Neural progenitor cell (in vitro differentiated cells): Measurements from ENCODE around the gene RAPGEF2. TPM values are rescaled to one million over a fixed set of nuclear protein-coding genes. Genes with fewer than 3 reads are reported as not detected.

Experiments
- DNase-seq: peaks from one replicate; pipeline ENCODE4 v3.0.0-alpha.2; 2016; ENCODE audit warnings: low spot score
- H2AFZ ChIP-seq: fragments of 200-600 bp; sonication (generic); replicated peaks from 2 replicates; pipeline ENCODE4 v1.6.1; 2016; ENCODE audit warnings: antibody characterized with exemption
- H3F3A ChIP-seq: fragments of 200-600 bp; sonication (generic); 2 replicates; pipeline ENCODE4 v1.6.1; 2016; ENCODE audit warnings: antibody characterized with exemption, low read depth
- H3K27ac ChIP-seq: fragments of 200-600 bp; sonication (generic); 2 replicates; pipeline ENCODE4 v1.5.1; 2016; ENCODE audit warnings: mild to moderate bottlenecking
- H3K27me3 ChIP-seq: fragments of 200-600 bp; sonication (generic); 2 replicates; pipeline ENCODE4 v1.6.1; 2016; ENCODE audit warnings: mild to moderate bottlenecking, moderate library complexity
- H3K36me3 ChIP-seq: fragments of 200-600 bp; sonication (generic); 2 replicates; pipeline ENCODE4 v1.5.1; 2016
- H3K4me1 ChIP-seq: fragments of 200-600 bp; sonication (generic); 2 replicates; pipeline ENCODE4 v1.6.1; 2016; ENCODE audit warnings: mixed run types
- H3K4me2 ChIP-seq: fragments of 200-600 bp; sonication (generic); 2 replicates; pipeline ENCODE4 v1.6.1; 2016
- H3K4me3 ChIP-seq: fragments of 200-600 bp; sonication (generic); 2 replicates; pipeline ENCODE4 v1.5.1; 2016
- H3K79me2 ChIP-seq: fragments of 200-600 bp; sonication (generic); 2 replicates; pipeline ENCODE4 v1.6.1; 2016; ENCODE audit warnings: low read depth
- H3K9ac ChIP-seq: fragments of 200-600 bp; sonication (generic); 2 replicates; pipeline ENCODE4 v1.6.1; 2016
- H3K9me3 ChIP-seq: fragments of 200-600 bp; sonication (generic); 2 replicates; pipeline ENCODE4 v1.5.1; 2016; ENCODE audit warnings: low read depth
- H4K20me1 ChIP-seq: fragments of 200-600 bp; sonication (generic); 2 replicates; pipeline ENCODE4 v1.6.1; 2016; ENCODE audit warnings: low read depth
- H3K27ac Mint-ChIP-seq: 3 replicates; pipeline ENCODE4 v1.8.0; 2021; ENCODE audit warnings: mixed read lengths
- H3K27me3 Mint-ChIP-seq: 2 replicates; pipeline ENCODE4 v1.8.0; 2022; ENCODE audit warnings: low read depth, mild to moderate bottlenecking, inconsistent platforms, moderate library complexity, mixed read lengths; ENCODE audit not compliant: insufficient read depth
- H3K36me3 Mint-ChIP-seq: 3 replicates; pipeline ENCODE4 v1.8.0; 2021; ENCODE audit warnings: mixed read lengths
- H3K4me1 Mint-ChIP-seq: 3 replicates; pipeline ENCODE4 v1.8.0; 2021; ENCODE audit warnings: mixed read lengths
- H3K4me3 Mint-ChIP-seq: 3 replicates; pipeline ENCODE4 v1.8.0; 2021; ENCODE audit warnings: mild to moderate bottlenecking, moderate library complexity, mixed read lengths
- H3K9me3 Mint-ChIP-seq: 3 replicates; pipeline ENCODE4 v1.8.0; 2020; ENCODE audit warnings: mixed read lengths
- EZH2 ChIP-seq: fragments of 200-600 bp; sonication (generic); IDR thresholded peaks from 2 replicates; pipeline ENCODE4 v1.6.1; 2017; ENCODE audit warnings: antibody characterized with exemption, mild to moderate bottlenecking, moderate library complexity
- EZH2phosphoT487 ChIP-seq: fragments of 200-600 bp; sonication (generic); IDR thresholded peaks from 2 replicates; pipeline ENCODE4 v1.6.1; 2017; ENCODE audit warnings: antibody characterized with exemption
- total RNA-seq: library from RNA; depleted of rRNA; stranded (reverse); fragments of >200 nt; gene quantifications from 2 replicates; pipeline ENCODE4 v1.2.3, GENCODE V29; 2015; ENCODE audit warnings: low replicate concordance
- TF ChIP-seq, protein P1 (sequence below): fragments of 200-600 bp; sonication (generic); IDR thresholded peaks from 2 replicates; pipeline ENCODE4 v1.5.1; 2017; ENCODE audit warnings: antibody characterized with exemption, mild to moderate bottlenecking

RAPGEF2 gene
- total RNA-seq, 1 donor from 2014 or later, result 70.4 TPM

DNA sequence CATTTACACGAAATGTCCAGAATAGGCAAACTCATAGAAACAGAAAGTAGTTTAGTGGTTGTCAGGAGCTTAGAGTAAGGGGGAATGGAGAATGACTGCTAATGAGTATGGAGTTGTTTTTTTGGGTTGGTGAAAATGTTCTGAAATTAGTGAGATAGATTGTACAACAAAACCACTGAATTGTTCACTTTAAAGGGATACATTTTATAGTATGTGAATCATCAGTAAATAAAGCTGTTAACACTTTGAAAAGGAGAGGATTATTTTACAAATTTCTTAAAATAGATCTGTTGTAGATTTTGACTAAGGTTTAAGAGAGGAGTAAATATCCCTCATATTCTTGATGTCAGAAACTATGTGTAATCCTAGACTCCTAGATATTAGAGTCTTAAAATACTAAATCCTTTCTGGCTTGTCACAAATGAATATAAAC is 82.7 kb downstream of the RAPGEF2 start:
- peaks cover 2% of the 10 kb centered on the region for H3K27me3 Mint-ChIP-seq
- Histone ChIP-seq H3K4me1 (no peaks in the 10 kb centered on the region), H3F3A (no peaks in the 10 kb centered on the region), H3K4me2 (no peak overlapping the region), H3K79me2 (peaks cover 48% of the 10 kb centered on the region), H4K20me1 (no peaks in the 10 kb centered on the region), H3K27me3 (no peaks in the 10 kb centered on the region), H3K36me3 (no peaks in the 10 kb centered on the region), H2AFZ (no peak overlapping the region), H3K9ac (no peak overlapping the region), H3K27ac (no peak overlapping the region), H3K4me3 (no peak overlapping the region), H3K9me3 (no peaks in the 10 kb centered on the region)
- no peak for DNase-seq
- H3K36me3 Mint-ChIP-seq, result peaks cover 3% of the 10 kb centered on the region
- H3K27ac Mint-ChIP-seq, result no peak overlapping the region
- TF ChIP-seq EZH2, result no peak
- no peak for TF ChIP-seq EZH2phosphoT487
- TF ChIP-seq, protein P1, sequence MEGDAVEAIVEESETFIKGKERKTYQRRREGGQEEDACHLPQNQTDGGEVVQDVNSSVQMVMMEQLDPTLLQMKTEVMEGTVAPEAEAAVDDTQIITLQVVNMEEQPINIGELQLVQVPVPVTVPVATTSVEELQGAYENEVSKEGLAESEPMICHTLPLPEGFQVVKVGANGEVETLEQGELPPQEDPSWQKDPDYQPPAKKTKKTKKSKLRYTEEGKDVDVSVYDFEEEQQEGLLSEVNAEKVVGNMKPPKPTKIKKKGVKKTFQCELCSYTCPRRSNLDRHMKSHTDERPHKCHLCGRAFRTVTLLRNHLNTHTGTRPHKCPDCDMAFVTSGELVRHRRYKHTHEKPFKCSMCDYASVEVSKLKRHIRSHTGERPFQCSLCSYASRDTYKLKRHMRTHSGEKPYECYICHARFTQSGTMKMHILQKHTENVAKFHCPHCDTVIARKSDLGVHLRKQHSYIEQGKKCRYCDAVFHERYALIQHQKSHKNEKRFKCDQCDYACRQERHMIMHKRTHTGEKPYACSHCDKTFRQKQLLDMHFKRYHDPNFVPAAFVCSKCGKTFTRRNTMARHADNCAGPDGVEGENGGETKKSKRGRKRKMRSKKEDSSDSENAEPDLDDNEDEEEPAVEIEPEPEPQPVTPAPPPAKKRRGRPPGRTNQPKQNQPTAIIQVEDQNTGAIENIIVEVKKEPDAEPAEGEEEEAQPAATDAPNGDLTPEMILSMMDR, result no peak
- peaks cover 4% of the 10 kb centered on the region for H3K9me3 Mint-ChIP-seq
- H3K4me3 Mint-ChIP-seq, result no peak overlapping the region
- no peaks in the 10 kb centered on the region for H3K4me1 Mint-ChIP-seq

DNA sequence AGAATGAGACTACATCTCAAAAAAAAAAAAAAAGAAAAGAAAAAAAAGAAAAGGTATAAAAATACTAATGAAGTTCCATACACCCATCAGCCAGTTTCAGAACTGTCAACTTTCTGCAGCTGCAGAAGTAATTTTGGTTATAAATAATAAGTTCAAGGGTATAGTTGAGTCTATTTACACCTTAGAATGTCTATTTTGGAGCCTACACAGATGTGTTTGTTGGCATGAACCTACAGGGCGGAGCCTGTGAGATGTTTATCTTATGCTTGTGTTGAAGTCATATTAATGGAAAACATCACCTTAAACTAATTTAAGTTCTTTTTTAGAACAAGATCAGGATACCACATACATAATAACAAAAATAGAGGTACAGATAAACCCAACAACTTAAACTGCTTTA is 85.8 kb downstream of the RAPGEF2 start:
- Mint-ChIP-seq H3K36me3 (no peaks in the 10 kb centered on the region), H3K4me3 (no peak overlapping the region), H3K4me1 (no peaks in the 10 kb centered on the region), H3K27ac (no peak overlapping the region), H3K9me3 (no peaks in the 10 kb centered on the region), H3K27me3 (peaks cover 2% of the 10 kb centered on the region)
- no peak overlapping the region for H3K9ac ChIP-seq
- H4K20me1 ChIP-seq, result no peaks in the 10 kb centered on the region
- H3K36me3 ChIP-seq, result no peaks in the 10 kb centered on the region
- DNase-seq, result no peak
- no peaks in the 10 kb centered on the region for H3F3A ChIP-seq
- H3K4me2 ChIP-seq, result no peak overlapping the region
- no peaks in the 10 kb centered on the region for H3K9me3 ChIP-seq
- H3K27ac ChIP-seq, result no peak overlapping the region
- no peak overlapping the region for H3K4me3 ChIP-seq
- TF ChIP-seq EZH2phosphoT487 (no peak), EZH2 (no peak)
- TF ChIP-seq, protein P1, result no peak
- no peaks in the 10 kb centered on the region for H3K4me1 ChIP-seq
- H3K79me2 ChIP-seq, result peaks cover 19% of the 10 kb centered on the region
- no peaks in the 10 kb centered on the region for H3K27me3 ChIP-seq
- no peak overlapping the region for H2AFZ ChIP-seq

DNA sequence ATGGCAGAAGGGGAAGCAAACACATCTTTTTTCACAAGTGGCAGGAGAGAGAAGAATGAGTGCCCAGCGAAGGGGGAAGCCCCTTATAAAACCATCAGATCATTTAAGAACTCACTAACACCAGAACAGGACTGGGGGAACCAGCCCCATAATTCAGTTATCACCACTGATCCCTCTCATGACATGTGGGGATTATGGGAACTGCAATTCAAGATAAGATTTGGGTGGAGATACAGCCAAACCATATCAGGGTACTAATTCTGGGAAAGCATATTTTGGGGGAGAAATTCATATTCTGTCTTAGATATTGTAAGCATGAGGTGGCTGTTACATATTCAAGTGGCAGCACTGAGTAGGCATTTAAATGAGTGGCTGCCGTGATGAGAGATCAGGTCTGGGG is 87.8 kb downstream of the RAPGEF2 start:
- Histone ChIP-seq H3K27ac (no peak overlapping the region), H3K36me3 (no peaks in the 10 kb centered on the region), H3K4me2 (no peak overlapping the region), H3F3A (no peaks in the 10 kb centered on the region), H3K9ac (no peak overlapping the region), H3K9me3 (no peaks in the 10 kb centered on the region), H3K79me2 (peaks cover 11% of the 10 kb centered on the region), H3K4me3 (no peak overlapping the region), H3K4me1 (no peaks in the 10 kb centered on the region), H2AFZ (no peak overlapping the region), H4K20me1 (no peaks in the 10 kb centered on the region), H3K27me3 (no peaks in the 10 kb centered on the region)
- H3K36me3 Mint-ChIP-seq, result peaks cover 7% of the 10 kb centered on the region
- no peak overlapping the region for H3K4me3 Mint-ChIP-seq
- TF ChIP-seq EZH2phosphoT487 (no peak), EZH2 (no peak)
- TF ChIP-seq, protein P1, result no peak
- H3K9me3 Mint-ChIP-seq, result no peaks in the 10 kb centered on the region
- no peak for DNase-seq
- H3K4me1 Mint-ChIP-seq, result no peaks in the 10 kb centered on the region
- no peak overlapping the region for H3K27ac Mint-ChIP-seq
- no peaks in the 10 kb centered on the region for H3K27me3 Mint-ChIP-seq
